ENCODE measurements around the gene RNF215.

Gene RNF215

GRCh38 chr22:30332551-30332950, 54.7 kb downstream of the RNF215 start:
- peak; percentile 84 for DNase-seq (ENCODE audit: low spot score)

All from pons (tissue), 1 donor.